GM12873 (cell line): ENCODE results near the gene LENEP.
A peak's percentile ranks its signal among the peaks of the same experiment; 100 is the strongest.

Experiments
- TF ChIP-seq, protein P1 (sequence below): IDR thresholded peaks from 2 replicates; pipeline ENCODE4 v1.5.1; 2012; ENCODE audit warnings: low read depth, mild to moderate bottlenecking, moderate library complexity, low read length, control low read depth; ENCODE audit not compliant: insufficient read depth; ENCODE audit errors: missing control alignments

The LENEP gene

DNA sequence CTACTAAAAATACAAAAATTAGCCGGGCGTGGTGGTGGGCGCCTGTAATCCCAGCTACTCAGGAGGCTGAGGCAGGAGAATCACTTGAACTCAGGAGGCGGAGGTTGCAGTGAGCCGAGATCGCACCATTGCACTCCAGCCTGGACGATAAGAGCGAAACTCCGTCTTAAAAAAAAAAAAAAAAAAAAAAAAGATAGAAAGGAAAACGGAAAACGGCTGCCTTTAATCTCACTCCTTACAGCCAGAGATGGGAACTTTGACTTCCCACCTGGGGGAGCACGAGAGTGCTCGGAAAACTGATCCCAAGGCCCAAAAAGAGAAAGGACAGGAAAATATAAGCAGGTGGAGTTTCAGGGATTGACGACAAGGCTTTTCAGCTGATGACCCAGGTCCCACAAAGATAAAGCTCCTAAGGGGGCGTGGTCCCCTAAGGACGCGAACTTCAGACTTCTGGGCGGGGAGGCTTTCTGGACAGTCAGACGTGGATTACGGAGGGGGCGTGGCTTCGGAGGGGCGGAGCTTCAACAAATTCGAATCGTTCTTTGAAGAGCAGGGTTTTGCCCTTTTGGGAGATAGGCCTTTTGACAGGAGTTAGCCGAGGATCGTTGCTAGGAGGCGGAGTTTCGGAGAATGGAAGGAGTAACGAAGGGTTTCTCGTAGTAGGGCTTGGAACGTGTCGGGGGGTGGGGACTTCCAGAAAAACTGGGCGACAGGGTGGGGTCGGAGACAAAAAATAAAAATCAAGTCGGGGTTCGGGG is 19.9 kb upstream of the LENEP start:
- TF ChIP-seq, protein P1, sequence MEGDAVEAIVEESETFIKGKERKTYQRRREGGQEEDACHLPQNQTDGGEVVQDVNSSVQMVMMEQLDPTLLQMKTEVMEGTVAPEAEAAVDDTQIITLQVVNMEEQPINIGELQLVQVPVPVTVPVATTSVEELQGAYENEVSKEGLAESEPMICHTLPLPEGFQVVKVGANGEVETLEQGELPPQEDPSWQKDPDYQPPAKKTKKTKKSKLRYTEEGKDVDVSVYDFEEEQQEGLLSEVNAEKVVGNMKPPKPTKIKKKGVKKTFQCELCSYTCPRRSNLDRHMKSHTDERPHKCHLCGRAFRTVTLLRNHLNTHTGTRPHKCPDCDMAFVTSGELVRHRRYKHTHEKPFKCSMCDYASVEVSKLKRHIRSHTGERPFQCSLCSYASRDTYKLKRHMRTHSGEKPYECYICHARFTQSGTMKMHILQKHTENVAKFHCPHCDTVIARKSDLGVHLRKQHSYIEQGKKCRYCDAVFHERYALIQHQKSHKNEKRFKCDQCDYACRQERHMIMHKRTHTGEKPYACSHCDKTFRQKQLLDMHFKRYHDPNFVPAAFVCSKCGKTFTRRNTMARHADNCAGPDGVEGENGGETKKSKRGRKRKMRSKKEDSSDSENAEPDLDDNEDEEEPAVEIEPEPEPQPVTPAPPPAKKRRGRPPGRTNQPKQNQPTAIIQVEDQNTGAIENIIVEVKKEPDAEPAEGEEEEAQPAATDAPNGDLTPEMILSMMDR: peak; percentile 15

DNA sequence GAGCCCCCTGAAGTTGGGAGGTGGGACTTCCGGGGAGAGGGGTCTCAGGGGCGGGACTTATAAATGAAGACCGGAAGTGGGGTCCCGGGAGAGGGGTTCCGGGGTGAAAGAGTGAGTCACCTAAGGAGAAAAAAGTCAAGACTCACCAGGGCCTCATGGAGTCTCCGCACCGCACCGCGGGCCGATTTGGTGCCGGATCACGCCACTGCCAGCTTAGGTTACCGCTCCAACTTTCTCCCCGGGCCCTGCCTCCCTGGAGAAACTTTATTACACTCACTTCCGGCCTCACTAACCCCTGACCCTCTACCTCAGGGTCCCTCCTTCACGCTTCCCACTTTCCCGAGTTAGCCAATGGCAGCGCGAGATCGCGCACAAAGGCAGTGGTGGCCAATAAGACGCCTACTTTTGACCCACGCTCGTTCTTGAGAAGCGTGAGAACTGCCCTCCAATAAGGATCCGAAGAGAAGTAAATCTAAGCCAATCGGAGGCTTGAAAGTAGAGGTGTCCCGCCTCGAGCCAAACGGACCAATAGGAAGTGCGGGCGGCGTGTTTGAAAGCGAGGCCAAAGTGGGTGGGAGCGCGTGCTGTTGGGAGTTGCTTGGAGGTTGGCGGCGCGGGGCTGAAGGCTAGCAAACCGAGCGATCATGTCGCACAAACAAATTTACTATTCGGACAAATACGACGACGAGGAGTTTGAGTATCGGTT is 19.1 kb upstream of the LENEP start, which contains the start of gene CKS1B:
Gene CKS1B, plus strand, starts transcription at position 580 of the 706 bp plus-strand sequence. Its CDS starts 65 bp downstream, at position 645.
- TF ChIP-seq, protein P1: no peak

DNA sequence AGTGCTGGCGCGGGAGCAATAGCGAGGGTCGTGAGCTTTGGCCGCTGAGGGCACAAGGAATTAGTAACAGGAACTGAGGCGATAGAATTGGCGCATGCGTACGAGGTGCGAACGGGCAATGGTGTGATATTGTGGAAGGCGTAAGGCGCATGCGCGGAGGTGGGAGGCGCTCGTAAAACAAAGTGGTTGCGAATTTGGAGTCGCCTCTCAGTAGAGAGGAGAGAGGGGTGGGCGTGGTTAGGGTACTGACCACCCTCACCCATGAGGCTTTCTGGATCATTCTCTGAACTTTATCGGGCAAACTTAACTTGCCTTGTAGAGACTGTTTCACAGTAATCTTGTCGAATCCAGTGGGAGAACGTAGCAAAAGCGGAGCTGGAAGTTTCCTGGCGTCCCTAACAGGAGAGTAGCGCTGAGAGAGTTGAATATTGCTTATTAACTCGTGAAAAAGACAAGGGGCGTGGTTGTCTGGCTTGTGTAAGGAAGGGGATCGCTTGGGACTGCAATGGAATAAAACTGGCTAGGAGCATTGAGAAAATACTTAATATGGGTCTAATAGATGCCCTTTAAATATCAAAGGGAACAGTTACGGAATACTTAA is 18.5 kb upstream of the LENEP start:
- TF ChIP-seq, protein P1: no peak

GRCh38 chr1:154975409-154976059 is 17.9 kb upstream of the LENEP start:
- TF ChIP-seq, protein P1: no peak

GRCh38 chr1:154978360-154978759 is 15.0 kb upstream of the LENEP start:
- TF ChIP-seq, protein P1: no peak

DNA sequence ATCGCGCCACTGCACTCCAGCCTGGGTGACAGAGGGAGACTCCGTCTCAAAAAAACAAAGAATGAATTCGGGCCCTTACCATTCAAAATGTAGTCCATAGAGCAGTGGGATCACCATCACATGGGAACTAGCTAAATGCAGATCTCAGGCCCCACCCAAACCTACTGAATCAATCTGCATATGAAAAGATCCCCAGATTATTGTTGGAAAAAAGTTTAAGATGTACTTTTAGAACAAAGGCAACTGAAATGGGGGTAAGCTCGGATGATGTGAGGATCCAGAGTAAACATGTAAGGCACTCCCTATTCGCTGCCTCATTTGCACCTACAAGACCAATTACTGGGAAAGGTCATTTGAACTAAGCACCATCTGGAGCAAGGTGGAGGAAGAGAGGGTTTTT is 11.0 kb upstream of the LENEP start:
- TF ChIP-seq, protein P1: no peak
